H9 (cell line): Measurements from ENCODE around the gene SLC4A2. TPM values are rescaled to one million over a fixed set of nuclear protein-coding genes. Genes with fewer than 3 reads are reported as not detected.

Source experiments
- DNase-seq: peaks from one replicate; pipeline ENCODE4 v3.0.0-alpha.2; 2017
- H2AFZ ChIP-seq: one replicate; pipeline ENCODE4 v1.6.1; 2013; ENCODE audit warnings: mild to moderate bottlenecking, low read length, control low read depth, moderate library complexity
- H2AK5ac ChIP-seq: 2 replicates; pipeline ENCODE4 v1.6.1; 2013; ENCODE audit warnings: low read length, control low read depth, mixed read lengths; ENCODE audit not compliant: insufficient read length
- H2BK120ac ChIP-seq: one replicate; pipeline ENCODE4 v1.6.1; 2013; ENCODE audit warnings: low read depth, mild to moderate bottlenecking, low read length, control low read depth, inconsistent platforms; ENCODE audit not compliant: poor library complexity, severe bottlenecking
- H2BK12ac ChIP-seq: 2 replicates; pipeline ENCODE4 v1.6.1; 2013; ENCODE audit warnings: low read length, control low read depth, mixed read lengths, low read depth; ENCODE audit not compliant: insufficient read length
- H2BK15ac ChIP-seq: 2 replicates; pipeline ENCODE4 v1.6.1; 2013; ENCODE audit warnings: low read depth, low read length, control low read depth
- H2BK20ac ChIP-seq: one replicate; pipeline ENCODE4 v1.6.1; 2013; ENCODE audit warnings: low read depth, mild to moderate bottlenecking, low read length, control low read depth, inconsistent platforms; ENCODE audit not compliant: poor library complexity, severe bottlenecking
- H2BK5ac ChIP-seq: 2 replicates; pipeline ENCODE4 v1.6.1; 2013; ENCODE audit warnings: low read length, control low read depth, mixed read lengths; ENCODE audit not compliant: insufficient read length
- H3K14ac ChIP-seq: 2 replicates; pipeline ENCODE4 v1.6.1; 2013; ENCODE audit warnings: low read length, control low read depth; ENCODE audit not compliant: insufficient read depth
- H3K18ac ChIP-seq: 2 replicates; pipeline ENCODE4 v1.6.1; 2013; ENCODE audit warnings: low read depth, mild to moderate bottlenecking, mixed read lengths, low read length, control low read depth; ENCODE audit not compliant: insufficient read length
- H3K23ac ChIP-seq: 2 replicates; pipeline ENCODE4 v1.6.1; 2013; ENCODE audit warnings: low read length, control low read depth, mixed read lengths, low read depth; ENCODE audit not compliant: insufficient read length
- H3K23me2 ChIP-seq: 2 replicates; pipeline ENCODE4 v1.6.1; 2013; ENCODE audit warnings: low read depth, mild to moderate bottlenecking, mixed read lengths, low read length, control low read depth; ENCODE audit not compliant: insufficient read length, poor library complexity, severe bottlenecking
- H3K27ac ChIP-seq: 2 replicates; pipeline ENCODE4 v1.5.1; 2013; ENCODE audit warnings: low read length, control low read depth, mixed read lengths, low read depth; ENCODE audit not compliant: insufficient read length
- H3K27me3 ChIP-seq: 2 replicates; pipeline ENCODE4 v1.6.1; 2013; ENCODE audit warnings: low read length, control low read depth, inconsistent platforms; ENCODE audit not compliant: insufficient read depth
- H3K4ac ChIP-seq: 2 replicates; pipeline ENCODE4 v1.6.1; 2013; ENCODE audit warnings: low read depth, mild to moderate bottlenecking, control low read depth, inconsistent platforms, low read length, moderate library complexity
- H3K4me1 ChIP-seq: 2 replicates; pipeline ENCODE4 v1.6.1; 2013; ENCODE audit warnings: low read length, control low read depth, inconsistent platforms; ENCODE audit not compliant: insufficient read depth
- H3K4me2 ChIP-seq: 2 replicates; pipeline ENCODE4 v1.6.1; 2013; ENCODE audit warnings: low read length, control low read depth, mixed read lengths; ENCODE audit not compliant: insufficient read length, insufficient read depth
- H3K56ac ChIP-seq: 2 replicates; pipeline ENCODE4 v1.6.1; 2013; ENCODE audit warnings: low read depth, mild to moderate bottlenecking, mixed read lengths, low read length, control low read depth; ENCODE audit not compliant: insufficient read length
- H3K79me1 ChIP-seq: 2 replicates; pipeline ENCODE4 v1.6.1; 2013; ENCODE audit warnings: low read depth, mild to moderate bottlenecking, moderate library complexity, low read length, control low read depth, inconsistent platforms; ENCODE audit not compliant: insufficient read depth, poor library complexity, severe bottlenecking
- H3K79me2 ChIP-seq: 2 replicates; pipeline ENCODE4 v1.6.1; 2013; ENCODE audit warnings: low read length, control low read depth, inconsistent platforms; ENCODE audit not compliant: insufficient read depth
- H3K9ac ChIP-seq: 2 replicates; pipeline ENCODE4 v1.6.1; 2013; ENCODE audit warnings: low read length, control low read depth, mixed read lengths; ENCODE audit not compliant: insufficient read length; ENCODE audit errors: extremely low read depth
- H3K9me3 ChIP-seq: one replicate; pipeline ENCODE4 v1.6.1; 2013; ENCODE audit warnings: low read depth, low read length, inconsistent platforms; ENCODE audit not compliant: control insufficient read depth
- H3T11ph ChIP-seq: one replicate; pipeline ENCODE4 v1.6.1; 2013; ENCODE audit warnings: mild to moderate bottlenecking, low read length, control low read depth, inconsistent platforms
- H4K20me1 ChIP-seq: one replicate; pipeline ENCODE4 v1.6.1; 2013; ENCODE audit not compliant: control insufficient read depth, insufficient read length, insufficient read depth
- H4K5ac ChIP-seq: 2 replicates; pipeline ENCODE4 v1.6.1; 2013; ENCODE audit warnings: low read depth, mild to moderate bottlenecking, mixed read lengths, low read length, control low read depth; ENCODE audit not compliant: insufficient read length
- H4K8ac ChIP-seq: replicated peaks from 2 replicates; pipeline ENCODE4 v1.6.1; 2013; ENCODE audit warnings: low read length, control low read depth, mixed read lengths, low read depth; ENCODE audit not compliant: insufficient read length
- H4K91ac ChIP-seq: 2 replicates; pipeline ENCODE4 v1.6.1; 2013; ENCODE audit warnings: low read depth, mild to moderate bottlenecking, moderate library complexity, mixed read lengths, low read length, control low read depth; ENCODE audit not compliant: insufficient read length
- H3K27ac Mint-ChIP-seq, 3 experiments: 2 replicates in 2 of 3; 3 replicates in 1 of 3; pipeline ENCODE4 v1.8.0; 2020 to 2021; ENCODE audit warnings: mixed read lengths in 3 of 3, mild to moderate bottlenecking in 1 of 3, moderate library complexity in 1 of 3
- H3K27me3 Mint-ChIP-seq: 2 replicates; pipeline ENCODE4 v1.8.0; 2021; ENCODE audit warnings: low read depth, mild to moderate bottlenecking, moderate library complexity, mixed read lengths
- H3K36me3 Mint-ChIP-seq, 3 experiments: 2 replicates in 2 of 3; 3 replicates in 1 of 3; pipeline ENCODE4 v1.8.0; 2020 to 2021; ENCODE audit warnings: low read depth in 3 of 3, mixed read lengths in 3 of 3; ENCODE audit not compliant: insufficient read depth in 1 of 3
- H3K4me1 Mint-ChIP-seq, 2 experiments: 2 replicates each; pipeline ENCODE4 v1.8.0; 2020; ENCODE audit warnings: mixed read lengths in 2 of 2
- H3K4me3 Mint-ChIP-seq, 2 experiments: 2 replicates in 1 of 2; 3 replicates in 1 of 2; pipeline ENCODE4 v1.8.0; 2020 to 2021; ENCODE audit warnings: mild to moderate bottlenecking in 2 of 2, mixed read lengths in 2 of 2, moderate library complexity in 1 of 2
- H3K9me3 Mint-ChIP-seq, 2 experiments: 2 replicates in 1 of 2; 3 replicates in 1 of 2; pipeline ENCODE4 v1.8.0; 2020; ENCODE audit warnings: mild to moderate bottlenecking in 2 of 2, mixed read lengths in 2 of 2, moderate library complexity in 1 of 2
- CTCF ChIP-seq: fragments of 200-600 bp; sonication (generic); conservative IDR thresholded peaks from 3 replicates; pipeline ENCODE4 v1.8.0; 2021; ENCODE audit warnings: antibody characterized with exemption, mild to moderate bottlenecking
- WGBS: extraction: QIAGEN DNeasy Blood & Tissue Kit; methylation state at CpG from one replicate; pipeline ENCODE4 v1.1.7; 2013; ENCODE audit warnings: missing lambda C conversion rate, low lambda C conversion rate, mixed read lengths; ENCODE audit not compliant: insufficient read length; ENCODE audit errors: extremely low coverage; 5-methylcytosine and 5-hydroxymethylcytosine counted together
- total RNA-seq: library from RNA; stranded (reverse); gene quantifications from 2 replicates; pipeline ENCODE4 v1.2.1, GENCODE V29; 2021

Gene SLC4A2
- total RNA-seq, 1 experiment from 2014 or later: 136 TPM

- H3K79me2 ChIP-seq: no peaks in the 10 kb centered on the region
- H3K9ac ChIP-seq: no peak overlapping the region
- H3K27me3 ChIP-seq: no peaks in the 10 kb centered on the region; the same call in 1 of the 2 replicates
- Mint-ChIP-seq H3K27ac (peak overlapping the region in 1 of 3 experiments; percentile 91; a peak in 1 of 7 replicates), H3K4me1 (peaks cover 21 to 51% of the 10 kb centered on the region in 2 experiments), H3K36me3 (peaks cover 4 to 6% (median 6%) of the 10 kb centered on the region in 3 experiments; a peak in 6 of 7 replicates), H3K27me3 (peaks cover 47% of the 10 kb centered on the region), H3K4me3 (peak overlapping the region in 1 of 2 experiments; percentile 74; a peak in 4 of 5 replicates), H3K9me3 (no peaks in the 10 kb centered on the region)
- H3K4me1 ChIP-seq: peaks cover 4% of the 10 kb centered on the region; the same call in 1 of the 2 replicates
- WGBS: no CpG with 5 or more reads among the region's 6 CpGs
- H3K27ac ChIP-seq: no peak overlapping the region
- no peak overlapping the region for H3K4me2 ChIP-seq
- H3T11ph ChIP-seq: no peak overlapping the region
- no peak overlapping the region for H2BK15ac ChIP-seq
- no peak overlapping the region for H2AFZ ChIP-seq
- no peak overlapping the region for H3K18ac ChIP-seq
- H3K9me3 ChIP-seq: no peaks in the 10 kb centered on the region
- H2BK5ac ChIP-seq: no peak overlapping the region
- no peak overlapping the region for H2BK120ac ChIP-seq
- no peak overlapping the region for H4K91ac ChIP-seq
- H3K79me1 ChIP-seq: no peaks in the 10 kb centered on the region
- no peak overlapping the region for H3K56ac ChIP-seq
- H3K4ac ChIP-seq: no peak overlapping the region
- H3K23me2 ChIP-seq: peaks cover 4% of the 10 kb centered on the region
- DNase-seq: no peak
- H4K20me1 ChIP-seq: no peaks in the 10 kb centered on the region
- no peak overlapping the region for H4K5ac ChIP-seq
- H4K8ac ChIP-seq: no peak overlapping the region
- no peak overlapping the region for H3K23ac ChIP-seq
- no peak overlapping the region for H2AK5ac ChIP-seq
- no peak overlapping the region for H2BK20ac ChIP-seq
- no peak overlapping the region for H2BK12ac ChIP-seq
- no peak overlapping the region; the same call in 1 of the 2 replicates for H3K14ac ChIP-seq
- no peak for TF ChIP-seq CTCF
Measured at GRCh38 chr7:151012031-151012692, 47.2 kb upstream of the SLC4A2 start.
